HG03025 (cell line): Measurements from ENCODE around the gene CDC27.
"Not testable (repeated sequence)": the region's sequence is repeated elsewhere in the genome, so short reads cannot be mapped to it uniquely, and the experiment has no call there.

Experiments used
- ATAC-seq: cut with Tn5 transposase; IDR thresholded peaks from one replicate; pipeline ENCODE4 v1.9.1; 2021; ENCODE audit warnings: mild to moderate bottlenecking, moderate library complexity; ENCODE audit not compliant: unreplicated experiment, low FRiP score

CDC27 gene

GRCh38 chr17:47188876-47189731, at the start of gene CDC27:
Gene CDC27, minus strand, starts transcription at chr17:47189295. Its CDS starts 123 bp downstream, at chr17:47189172.
- ATAC-seq, result peak; percentile 88

GRCh38 chr17:47238321-47239010, 49.4 kb upstream of the CDC27 start:
- no peak for ATAC-seq

GRCh38 chr17:47237841-47238240, 48.7 kb upstream of the CDC27 start:
- ATAC-seq, result no peak

GRCh38 chr17:47235923-47236322, 46.8 kb upstream of the CDC27 start:
- ATAC-seq, result no peak

GRCh38 chr17:47235506-47235905, 46.4 kb upstream of the CDC27 start:
- no peak for ATAC-seq

- ATAC-seq, result no peak
Observed at GRCh38 chr17:47232465-47232864, 43.4 kb upstream of the CDC27 start.

- no peak for ATAC-seq
Observed at GRCh38 chr17:47231866-47232265, 42.8 kb upstream of the CDC27 start.

GRCh38 chr17:47231334-47231733, 42.2 kb upstream of the CDC27 start:
- no peak for ATAC-seq

- ATAC-seq, result no peak
Observed at GRCh38 chr17:47230864-47231263, 41.8 kb upstream of the CDC27 start.

GRCh38 chr17:47229535-47230443, 40.7 kb upstream of the CDC27 start:
- ATAC-seq, result no peak

GRCh38 chr17:47227862-47228261, 38.8 kb upstream of the CDC27 start:
- no peak for ATAC-seq

GRCh38 chr17:47225911-47226688, 37.0 kb upstream of the CDC27 start:
- ATAC-seq, result no peak

GRCh38 chr17:47225436-47225858, 36.4 kb upstream of the CDC27 start:
- no peak for ATAC-seq

- no peak for ATAC-seq
Observed at GRCh38 chr17:47224966-47225365, 35.9 kb upstream of the CDC27 start.

- ATAC-seq, result not testable (repeated sequence)
Observed at GRCh38 chr17:47224077-47224476, 35.0 kb upstream of the CDC27 start.

- no peak for ATAC-seq
Observed at GRCh38 chr17:47223460-47223859, 34.4 kb upstream of the CDC27 start.

GRCh38 chr17:47223007-47223406, 33.9 kb upstream of the CDC27 start:
- no peak for ATAC-seq

- ATAC-seq, result no peak
Observed at GRCh38 chr17:47222047-47222446, 33.0 kb upstream of the CDC27 start.

- no peak for ATAC-seq
Observed at GRCh38 chr17:47221154-47221553, 32.1 kb upstream of the CDC27 start.

- ATAC-seq, result no peak
Observed at GRCh38 chr17:47220531-47220999, 31.5 kb upstream of the CDC27 start.
